K562 treated with DMSO at 1 percent for 4 hours (cell line): Measurements from ENCODE around the gene IAPP. TPM values are rescaled to one million over a fixed set of nuclear protein-coding genes. Genes with fewer than 3 reads are reported as not detected.

Experiments
- total RNA-seq: library from RNA; unstranded; fragments of 300-600 nt; gene quantifications from 2 replicates; pipeline ENCODE4 v1.2.3, GENCODE V29; 2022; ENCODE audit not compliant: insufficient read depth

Gene IAPP
- total RNA-seq = not detected in 2 replicates

DNA sequence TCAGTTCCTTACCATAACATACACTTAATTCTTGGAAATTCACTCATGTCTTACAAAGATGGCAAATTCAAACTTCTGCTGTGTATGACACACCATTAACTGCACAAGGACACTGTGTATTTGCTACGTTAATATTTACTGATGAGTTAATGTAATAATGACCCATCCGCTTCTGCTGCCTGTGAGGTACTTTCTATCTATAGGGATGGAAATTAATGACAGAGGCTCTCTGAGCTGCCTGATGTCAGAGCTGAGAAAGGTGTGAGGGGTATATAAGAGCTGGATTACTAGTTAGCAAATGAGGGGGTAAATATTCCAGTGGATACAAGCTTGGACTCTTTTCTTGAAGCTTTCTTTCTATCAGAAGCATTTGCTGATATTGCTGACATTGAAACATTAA is at the start of gene IAPP:
TSS of gene IAPP (plus strand) at position 301 of the 400 bp plus-strand sequence. CDS start 450 bp downstream, outside the sequence.

DNA sequence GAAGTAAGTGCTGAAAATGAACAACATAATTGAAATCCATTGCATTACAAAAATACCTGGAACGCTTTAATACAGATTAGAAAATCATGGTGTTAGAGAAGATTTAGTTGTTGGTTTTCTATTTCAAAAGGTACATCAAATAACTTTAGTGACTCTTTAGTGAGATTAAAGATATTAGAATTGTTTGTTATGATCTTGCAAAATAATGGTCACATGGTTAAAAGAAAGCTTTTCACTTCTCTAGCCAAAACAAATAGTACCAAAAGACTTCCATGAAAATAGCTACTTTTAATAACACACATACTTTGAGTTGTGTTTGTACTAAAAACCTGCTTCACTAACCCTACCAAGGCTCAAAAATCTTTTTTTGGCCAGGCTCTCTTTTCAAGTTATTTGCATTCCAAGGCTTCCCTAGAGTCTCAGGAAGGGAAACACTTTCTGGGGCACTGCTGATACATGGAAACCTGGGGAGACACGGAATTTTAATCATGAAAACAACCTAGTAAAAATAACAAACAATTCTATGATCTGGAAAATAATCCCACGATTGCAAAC is 37.9 kb upstream of the IAPP start, which contains the start of gene SLCO1A2:
TSS of gene SLCO1A2 (minus strand) at position 147 of the 555 bp plus-strand sequence. CDS start 270 bp downstream, outside the sequence.

Other genes with a start within 250 kb of the IAPP start
- gene SLCO1B1, start 241.7 kb upstream of the IAPP start, total RNA-seq = not detected in 2 replicates
- gene SLCO1A2, start 38.0 kb upstream of the IAPP start, total RNA-seq = 2.1 and 2.2 TPM in 2 replicates
- gene PYROXD1, start 64.8 kb downstream of the IAPP start, total RNA-seq = 6.5 and 7.2 TPM in 2 replicates
- 20.8 and 26.5 TPM in 2 replicates for gene RECQL, start 128.7 kb downstream of the IAPP start, total RNA-seq
- 5.9 and 13.4 TPM in 2 replicates for gene GOLT1B, start 128.9 kb downstream of the IAPP start, total RNA-seq
- 0.91 TPM in 1 of 2 replicates, not detected in the other for gene SPX, start 153.4 kb downstream of the IAPP start, total RNA-seq
- gene GYS2, start 231.9 kb downstream of the IAPP start, total RNA-seq = not detected in 2 replicates